Stimulated activated CD8-positive, alpha-beta memory T cell treated with anti-CD3 and anti-CD28 coated beads, Interleukin-2, amount 100 ng/mL, for 48 hours (primary cell): ENCODE data around the gene KASH5.

Experiments
- DNase-seq, 2 donors: peaks; one replicate each; pipeline ENCODE4 v3.0.0-alpha.2; 2020; ENCODE audit warnings: low read depth in 2 of 2

Gene KASH5, protein sequence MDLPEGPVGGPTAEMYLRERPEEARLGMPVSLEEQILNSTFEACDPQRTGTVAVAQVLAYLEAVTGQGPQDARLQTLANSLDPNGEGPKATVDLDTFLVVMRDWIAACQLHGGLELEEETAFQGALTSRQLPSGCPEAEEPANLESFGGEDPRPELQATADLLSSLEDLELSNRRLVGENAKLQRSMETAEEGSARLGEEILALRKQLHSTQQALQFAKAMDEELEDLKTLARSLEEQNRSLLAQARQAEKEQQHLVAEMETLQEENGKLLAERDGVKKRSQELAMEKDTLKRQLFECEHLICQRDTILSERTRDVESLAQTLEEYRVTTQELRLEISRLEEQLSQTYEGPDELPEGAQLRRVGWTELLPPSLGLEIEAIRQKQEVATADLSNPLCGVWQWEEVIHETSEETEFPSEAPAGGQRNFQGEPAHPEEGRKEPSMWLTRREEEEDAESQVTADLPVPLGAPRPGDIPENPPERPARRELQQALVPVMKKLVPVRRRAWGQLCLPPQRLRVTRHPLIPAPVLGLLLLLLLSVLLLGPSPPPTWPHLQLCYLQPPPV

GRCh38 chr19:49387936-49388372, at the start of gene KASH5:
KASH5 (plus strand) TSS chr19:49388249; CDS start chr19:49390884, 2,635 bp downstream.
- peak; percentile 72 to 90 for DNase-seq

- DNase-seq, result no peak
Measured at GRCh38 chr19:49338691-49339300, 49.3 kb upstream of the KASH5 start.

DNA sequence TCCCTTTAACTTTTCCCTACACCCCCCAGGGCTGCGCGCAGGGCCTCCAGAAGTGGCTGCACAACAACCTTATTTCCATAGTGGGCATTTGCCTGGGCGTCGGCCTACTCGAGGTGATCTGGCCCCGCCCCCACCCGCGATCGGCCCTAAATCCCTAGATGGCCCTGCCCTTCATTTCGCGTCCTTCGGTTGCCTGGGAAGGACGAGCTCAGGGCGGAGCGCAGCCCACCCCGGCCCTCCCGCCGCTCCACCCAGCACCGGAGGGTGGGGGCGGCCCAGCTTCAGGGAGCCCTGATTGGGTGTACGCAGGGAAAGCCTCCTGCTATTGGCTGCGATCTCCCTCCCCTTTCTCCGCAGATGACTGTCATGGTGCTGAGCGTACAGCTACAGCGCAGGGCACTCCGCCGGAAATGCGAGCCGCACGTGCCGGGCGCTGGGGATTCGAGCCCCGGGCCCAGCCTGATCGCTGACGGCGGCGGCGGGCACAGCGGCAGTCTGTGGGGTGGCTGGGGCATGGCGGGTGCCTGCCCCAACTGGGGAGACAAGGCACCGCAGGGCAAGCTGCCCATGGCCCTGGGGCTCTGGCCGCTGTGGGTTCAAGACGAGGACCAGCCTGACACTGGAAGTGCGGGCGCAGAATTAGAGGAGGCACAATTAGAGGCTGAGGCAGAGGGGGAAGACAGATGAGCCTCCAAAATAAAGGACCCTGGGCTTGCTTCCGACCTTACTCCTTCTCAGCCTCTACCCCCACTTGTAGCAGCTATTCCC, 48.6 kb upstream of the KASH5 start:
- no peak for DNase-seq

DNA sequence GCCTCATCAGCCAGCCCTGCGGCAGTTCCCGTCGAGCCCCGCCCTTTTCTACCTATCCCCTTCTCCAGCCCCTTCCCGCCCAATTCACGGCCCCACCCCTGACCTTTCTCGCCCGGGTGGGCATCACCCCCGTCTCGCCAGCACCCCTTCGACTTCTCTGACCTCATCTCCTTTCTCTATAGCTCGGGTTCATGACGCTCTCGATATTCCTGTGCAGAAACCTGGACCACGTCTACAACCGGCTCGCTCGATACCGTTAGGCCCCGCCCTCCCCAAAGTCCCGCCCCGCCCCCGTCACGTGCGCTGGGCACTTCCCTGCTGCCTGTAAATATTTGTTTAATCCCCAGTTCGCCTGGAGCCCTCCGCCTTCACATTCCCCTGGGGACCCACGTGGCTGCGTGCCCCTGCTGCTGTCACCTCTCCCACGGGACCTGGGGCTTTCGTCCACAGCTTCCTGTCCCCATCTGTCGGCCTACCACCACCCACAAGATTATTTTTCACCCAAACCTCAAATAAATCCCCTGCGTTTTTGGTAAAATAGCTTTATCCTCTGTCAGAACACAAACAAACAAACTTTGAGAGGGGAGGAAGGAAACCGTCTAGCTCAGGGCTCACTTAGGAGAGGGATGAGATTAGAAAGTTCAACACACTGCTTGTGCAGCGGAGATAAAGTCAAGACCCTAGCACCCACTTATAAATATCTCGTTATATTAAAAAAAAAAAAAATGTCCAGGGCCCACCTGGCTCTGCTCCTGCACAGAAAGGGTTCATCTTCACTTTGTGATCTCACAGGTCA, 47.8 kb upstream of the KASH5 start:
- DNase-seq, result no peak

DNA sequence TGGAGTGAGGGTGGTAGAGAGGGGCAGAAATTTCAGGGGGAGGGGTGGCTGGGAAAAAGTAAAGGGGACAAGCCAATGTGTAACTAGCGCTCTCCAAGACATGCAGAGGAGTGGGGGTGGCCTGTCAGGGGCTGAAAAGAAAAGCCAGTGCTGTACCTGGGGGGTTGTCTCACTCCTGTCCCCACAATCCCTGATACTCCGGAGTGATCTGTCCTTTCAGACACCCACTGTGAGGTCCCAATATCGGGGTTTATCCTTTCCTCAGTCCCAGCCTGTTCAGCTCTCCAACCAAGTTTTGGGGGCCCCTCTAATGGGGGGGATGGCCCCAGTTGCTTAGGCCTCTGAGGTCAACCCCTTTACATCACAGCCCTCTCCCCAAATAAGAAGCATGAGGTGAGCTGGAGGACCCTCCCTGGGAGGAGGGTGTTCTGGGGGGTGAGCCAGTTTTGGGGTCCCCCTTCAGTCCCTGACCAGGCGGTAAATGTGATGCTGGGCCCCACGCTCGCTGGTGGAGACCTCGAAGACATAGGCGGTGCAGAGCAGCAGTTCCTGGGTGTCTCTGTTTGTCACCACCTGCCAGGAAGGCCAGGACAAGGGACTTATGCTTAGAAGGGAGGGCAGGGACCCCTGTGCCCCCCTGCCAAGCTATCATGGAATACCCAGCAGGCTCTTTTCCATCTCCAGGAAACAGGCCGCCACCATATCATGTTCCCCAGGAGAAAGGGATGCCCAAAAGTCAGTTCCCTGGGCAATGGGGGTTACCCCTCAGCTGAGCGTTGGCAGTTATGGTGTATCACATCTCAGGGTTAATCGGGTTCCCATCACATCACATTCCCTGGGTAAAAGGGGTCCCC, 47.0 kb upstream of the KASH5 start:
- DNase-seq, result no peak

GRCh38 chr19:49342291-49342721, 45.7 kb upstream of the KASH5 start:
- no peak for DNase-seq

DNA sequence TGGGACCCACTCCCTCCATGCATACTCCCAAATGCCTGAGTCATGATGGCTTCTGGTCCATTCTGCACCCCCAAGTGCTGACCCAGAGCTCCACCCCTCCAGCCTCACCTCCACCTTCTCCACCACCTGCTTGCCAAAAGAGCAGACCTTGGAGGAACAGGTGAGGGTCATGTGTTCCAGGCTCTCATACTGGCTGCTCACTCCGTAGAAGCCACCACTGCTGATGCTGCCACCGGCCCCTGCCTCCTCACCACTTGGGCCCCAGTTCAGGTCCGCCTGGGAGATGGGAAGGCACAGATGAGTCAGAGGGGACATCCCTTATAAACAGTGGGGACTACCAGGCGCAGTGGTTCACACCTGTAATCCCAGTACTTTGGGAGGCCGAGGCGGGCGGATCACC, 44.9 kb upstream of the KASH5 start:
- DNase-seq, result no peak

DNA sequence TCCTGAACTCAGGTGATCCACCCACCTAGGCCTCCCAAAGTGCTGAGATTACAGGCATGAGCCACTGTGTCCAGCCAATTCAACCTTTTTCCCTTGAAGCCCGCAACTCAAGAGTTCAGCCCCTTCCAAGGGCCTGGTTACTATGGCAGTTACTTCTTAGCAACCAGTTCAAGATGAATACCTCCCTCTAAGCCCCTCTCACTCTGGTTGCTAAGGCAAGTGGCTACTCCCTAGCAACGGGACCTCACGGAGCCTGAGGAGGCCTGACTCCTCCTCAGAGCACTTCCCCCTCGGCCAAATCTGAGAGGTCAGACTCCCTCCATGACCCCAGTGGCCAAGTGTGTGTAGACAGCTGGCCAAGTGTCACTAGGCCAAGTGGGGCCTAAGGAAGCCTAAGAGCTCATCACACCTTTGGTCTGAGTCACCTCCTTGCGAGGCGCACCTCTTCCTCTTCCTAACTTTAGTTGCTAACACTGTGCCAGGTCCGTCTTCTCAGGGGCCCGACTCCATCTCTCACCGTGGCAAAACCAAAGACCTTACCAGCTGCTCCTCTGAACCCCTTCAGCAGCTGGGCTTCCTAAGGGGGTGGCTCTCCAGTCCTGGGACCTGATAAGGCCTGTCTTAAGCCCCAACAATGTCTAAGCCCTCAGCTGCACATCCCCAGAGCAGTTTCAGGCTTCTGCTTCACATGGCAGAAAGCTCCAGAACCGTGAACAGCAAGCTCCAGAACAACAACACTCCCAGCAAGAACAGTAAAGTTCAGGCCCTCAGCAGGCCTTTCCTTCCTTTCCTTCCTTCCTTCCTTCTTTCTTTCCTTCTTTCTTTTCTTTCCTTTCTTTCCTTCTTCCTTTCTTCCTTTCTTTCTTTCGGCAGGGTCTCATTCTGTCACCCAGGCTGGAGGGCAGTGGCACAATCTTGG, 43.3 kb upstream of the KASH5 start:
- no peak for DNase-seq

DNA sequence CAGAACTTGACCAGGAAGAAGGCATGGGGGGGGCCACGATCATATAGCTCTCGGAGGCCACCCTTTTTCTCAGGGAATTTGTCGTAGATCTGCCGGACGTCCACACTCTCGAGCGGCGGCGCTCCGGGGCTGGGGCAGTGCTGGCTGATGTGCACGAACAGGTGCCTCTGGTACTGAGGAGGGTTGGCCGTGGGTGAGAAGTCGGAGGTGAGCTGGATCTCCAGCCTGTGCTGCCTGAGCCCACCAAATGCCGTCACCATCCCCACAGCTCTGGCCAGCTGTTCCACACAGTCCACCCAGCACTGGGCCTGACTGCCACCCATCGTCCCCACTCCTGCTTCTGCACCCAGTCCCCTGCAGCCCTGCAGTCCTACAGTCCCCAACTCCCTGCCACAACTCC, 40.9 kb upstream of the KASH5 start:
- DNase-seq, result no peak

GRCh38 chr19:49347835-49348234, 40.2 kb upstream of the KASH5 start:
- no peak for DNase-seq

- no peak for DNase-seq
Measured at GRCh38 chr19:49348305-49349189, 39.5 kb upstream of the KASH5 start.

DNA sequence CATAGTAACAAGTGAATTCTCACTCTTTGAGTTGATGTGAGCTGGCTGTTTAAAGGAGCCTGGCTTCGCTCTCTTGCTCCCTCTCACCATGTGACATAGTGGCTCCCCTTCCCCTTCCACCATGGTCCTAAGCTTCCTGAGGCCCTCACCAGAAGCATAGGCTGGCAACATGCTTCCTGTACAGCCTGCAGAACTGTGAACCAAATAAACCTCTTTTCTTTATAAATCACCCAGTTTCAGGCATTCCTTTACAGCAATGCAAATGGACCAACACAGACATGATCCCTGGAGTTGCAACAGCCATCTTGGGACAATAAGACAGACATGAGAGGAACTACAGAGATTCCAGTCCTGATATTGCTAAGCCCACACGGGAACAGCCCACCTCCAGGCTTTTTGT, 38.5 kb upstream of the KASH5 start:
- DNase-seq, result no peak

DNA sequence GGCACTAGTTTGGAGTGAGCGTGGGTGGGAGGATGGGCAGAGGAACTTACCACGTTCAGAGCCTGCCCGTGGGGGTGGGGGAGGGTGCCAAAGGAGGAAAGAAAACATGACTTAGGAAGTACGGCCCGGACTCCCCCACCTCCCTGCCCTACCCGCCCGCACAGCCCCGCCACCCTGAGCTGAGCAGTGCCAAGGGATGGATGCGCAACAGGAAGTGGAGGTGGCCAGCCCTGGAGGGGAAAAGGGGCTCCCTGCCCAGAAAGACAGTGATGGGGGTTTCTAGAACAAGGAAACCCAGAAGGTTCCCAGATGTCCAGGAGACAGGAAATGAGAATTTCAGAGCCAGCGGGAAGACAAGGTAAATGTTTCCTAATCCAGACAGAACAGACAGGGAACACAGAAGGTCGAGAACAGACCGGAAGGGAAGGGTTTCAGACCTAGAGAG, 32.1 kb upstream of the KASH5 start:
- DNase-seq, result no peak

DNA sequence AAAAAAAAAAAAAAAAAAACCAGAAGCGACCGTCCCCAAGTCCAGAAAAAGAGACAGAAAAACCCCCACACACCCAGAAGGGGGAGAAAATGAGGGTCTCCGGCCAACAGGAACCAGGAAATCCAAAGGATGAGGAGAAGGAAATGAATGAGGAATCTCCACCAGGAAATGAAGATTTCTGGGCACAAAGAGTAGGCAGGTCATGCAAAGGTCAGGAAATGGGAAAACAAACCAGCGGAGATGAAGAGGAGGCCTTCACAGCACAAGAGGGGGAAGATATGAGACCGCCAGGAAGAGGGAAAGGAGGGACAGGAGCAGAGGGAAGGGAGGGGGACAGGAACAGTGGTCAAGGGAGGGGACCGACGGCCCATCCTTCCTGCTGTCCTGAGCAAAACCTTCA, 31.7 kb upstream of the KASH5 start:
- no peak for DNase-seq

- no peak for DNase-seq
Measured at GRCh38 chr19:49357186-49357585, 30.9 kb upstream of the KASH5 start.

GRCh38 chr19:49359851-49360820, 27.9 kb upstream of the KASH5 start:
- no peak for DNase-seq

GRCh38 chr19:49361438-49362047, 26.5 kb upstream of the KASH5 start:
- DNase-seq, result no peak
